ENCODE measurements around the gene GRAMD2A. TPM values are rescaled to one million over a fixed set of nuclear protein-coding genes. Genes with fewer than 3 reads are reported as not detected.
A peak's percentile ranks its signal among the peaks of the same experiment; 100 is the strongest.

The GRAMD2A gene
- total RNA-seq, 1 donor from 2014 or later = 5.5 TPM

DNA sequence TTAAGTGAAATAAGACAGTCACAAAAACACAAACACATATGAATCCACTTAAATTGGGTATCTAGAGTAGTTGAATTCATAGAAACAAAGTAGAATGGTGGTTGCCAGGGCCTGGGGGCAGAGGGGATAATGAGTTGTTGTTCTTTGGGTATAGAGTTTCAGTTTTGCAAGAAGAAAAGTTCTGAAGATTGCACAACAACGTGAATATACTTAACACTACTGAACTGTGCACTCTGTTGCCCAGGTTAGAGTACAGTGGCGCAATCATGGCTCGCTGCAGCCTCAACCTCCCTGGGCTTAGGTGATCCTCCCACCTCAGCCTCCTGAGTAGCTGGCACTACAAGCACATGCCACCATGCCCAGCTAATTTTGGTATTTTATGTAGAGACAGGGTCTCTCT, 14.9 kb downstream of the GRAMD2A start:
- TF ChIP-seq, protein P1, sequence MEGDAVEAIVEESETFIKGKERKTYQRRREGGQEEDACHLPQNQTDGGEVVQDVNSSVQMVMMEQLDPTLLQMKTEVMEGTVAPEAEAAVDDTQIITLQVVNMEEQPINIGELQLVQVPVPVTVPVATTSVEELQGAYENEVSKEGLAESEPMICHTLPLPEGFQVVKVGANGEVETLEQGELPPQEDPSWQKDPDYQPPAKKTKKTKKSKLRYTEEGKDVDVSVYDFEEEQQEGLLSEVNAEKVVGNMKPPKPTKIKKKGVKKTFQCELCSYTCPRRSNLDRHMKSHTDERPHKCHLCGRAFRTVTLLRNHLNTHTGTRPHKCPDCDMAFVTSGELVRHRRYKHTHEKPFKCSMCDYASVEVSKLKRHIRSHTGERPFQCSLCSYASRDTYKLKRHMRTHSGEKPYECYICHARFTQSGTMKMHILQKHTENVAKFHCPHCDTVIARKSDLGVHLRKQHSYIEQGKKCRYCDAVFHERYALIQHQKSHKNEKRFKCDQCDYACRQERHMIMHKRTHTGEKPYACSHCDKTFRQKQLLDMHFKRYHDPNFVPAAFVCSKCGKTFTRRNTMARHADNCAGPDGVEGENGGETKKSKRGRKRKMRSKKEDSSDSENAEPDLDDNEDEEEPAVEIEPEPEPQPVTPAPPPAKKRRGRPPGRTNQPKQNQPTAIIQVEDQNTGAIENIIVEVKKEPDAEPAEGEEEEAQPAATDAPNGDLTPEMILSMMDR (IDR thresholded peaks at IDR 0.05; ENCODE audit: insufficient read depth, low read length, severe bottlenecking) = no peak
- H3K4me3 ChIP-seq (ENCODE audit: low read depth, low read length) = no peak overlapping the region
- H3K36me3 ChIP-seq (ENCODE audit: control insufficient read depth, insufficient read depth, low read length) = no peaks in the 10 kb centered on the region
- DNase-seq (ENCODE audit: low read depth) (peak; percentile 71), FAIRE-seq (peak; percentile 85)
- H3K27me3 ChIP-seq (ENCODE audit: control insufficient read depth, insufficient read depth, low read length) = no peaks in the 10 kb centered on the region

DNA sequence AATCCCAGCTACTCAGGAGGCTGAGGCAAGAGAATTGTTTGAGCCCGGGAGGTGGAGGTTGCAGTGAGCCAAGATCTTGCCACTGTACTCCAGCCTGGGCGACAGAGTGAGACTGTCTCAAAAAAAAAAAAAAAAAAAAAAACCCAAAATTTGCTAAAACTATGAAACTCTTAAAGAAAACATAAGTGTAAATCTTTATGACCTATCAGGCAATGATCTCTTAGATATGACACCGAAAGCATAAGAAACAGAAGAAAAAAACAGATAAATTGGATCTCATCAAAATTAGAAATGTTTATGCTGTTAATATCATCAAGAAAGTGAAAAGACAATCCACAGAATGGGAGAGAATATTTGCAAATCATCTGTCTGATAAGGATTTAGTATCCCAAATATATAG, 15.3 kb downstream of the GRAMD2A start:
- TF ChIP-seq, protein P1 (IDR thresholded peaks at IDR 0.05; ENCODE audit: insufficient read depth, low read length, severe bottlenecking) = no peak
- DNase-seq (ENCODE audit: low read depth) = no peak
- Histone ChIP-seq H3K36me3 (ENCODE audit: control insufficient read depth, insufficient read depth, low read length) (no peaks in the 10 kb centered on the region), H3K27me3 (ENCODE audit: control insufficient read depth, insufficient read depth, low read length) (no peaks in the 10 kb centered on the region), H3K4me3 (ENCODE audit: low read depth, low read length) (no peak overlapping the region)
- FAIRE-seq = no peak

DNA sequence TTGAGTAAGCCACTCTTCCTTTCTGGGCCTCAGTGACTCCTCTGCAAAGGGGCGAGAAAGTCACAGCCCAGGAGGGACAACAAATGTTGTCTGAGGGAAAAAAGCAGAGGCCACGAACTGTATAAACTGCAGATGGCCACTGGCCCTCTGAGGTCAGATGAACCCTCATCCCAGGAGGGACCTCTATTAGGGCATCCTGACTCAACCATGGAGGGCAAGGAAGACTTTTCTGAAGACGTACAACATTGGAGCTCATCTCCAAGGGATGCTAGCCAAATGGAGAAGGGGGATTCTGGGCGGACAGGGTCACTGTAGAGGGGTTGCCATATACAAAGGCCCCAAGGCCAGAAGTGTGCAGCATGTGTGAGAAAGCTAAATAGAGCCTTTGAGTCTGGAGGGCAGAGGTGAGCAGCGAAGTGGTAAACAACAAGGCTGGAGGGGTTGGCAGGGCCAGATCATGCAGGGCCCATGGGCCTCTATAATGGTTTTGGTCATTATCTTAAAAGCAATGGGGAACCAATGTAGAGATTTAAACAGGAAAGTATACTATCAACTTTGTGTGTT, 16.7 kb downstream of the GRAMD2A start:
- H3K4me3 ChIP-seq (ENCODE audit: low read depth, low read length) = no peak overlapping the region
- H3K36me3 ChIP-seq (ENCODE audit: control insufficient read depth, insufficient read depth, low read length) = no peaks in the 10 kb centered on the region
- FAIRE-seq (no peak), DNase-seq (ENCODE audit: low read depth) (no peak)
- TF ChIP-seq, protein P1 (IDR thresholded peaks at IDR 0.05; ENCODE audit: insufficient read depth, low read length, severe bottlenecking) = no peak
- H3K27me3 ChIP-seq (ENCODE audit: control insufficient read depth, insufficient read depth, low read length) = no peaks in the 10 kb centered on the region

DNA sequence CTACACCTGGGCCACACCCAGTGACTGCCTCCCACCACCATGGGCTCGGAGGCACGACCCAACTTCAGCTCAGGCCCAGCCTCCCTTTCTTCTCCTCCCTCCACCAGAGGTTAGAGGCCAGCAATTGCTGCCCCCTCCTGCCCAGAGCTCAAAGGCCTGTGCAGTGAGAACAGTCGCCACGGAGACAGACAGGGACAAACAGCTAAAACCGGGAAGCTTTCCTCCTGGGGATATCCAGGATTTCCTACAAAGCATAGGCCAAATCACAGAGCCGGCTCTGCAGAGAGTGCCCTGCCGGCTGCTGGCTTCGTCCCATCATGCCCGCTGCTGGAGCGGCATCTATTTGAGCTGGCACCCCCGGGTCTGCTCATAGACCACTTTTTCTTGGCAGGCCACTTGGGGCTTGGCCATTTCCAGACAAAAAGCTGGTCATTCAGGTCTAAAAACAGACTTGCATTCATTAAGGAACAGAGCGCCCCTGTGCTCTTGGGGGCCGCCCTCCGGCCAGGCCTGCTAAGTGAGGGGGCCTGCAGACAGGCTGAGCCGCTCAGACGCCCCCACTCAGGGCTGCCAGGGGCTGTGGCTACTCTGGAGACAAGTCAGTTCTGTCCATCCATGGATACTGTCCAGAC, 17.5 kb downstream of the GRAMD2A start:
- Histone ChIP-seq H3K36me3 (ENCODE audit: control insufficient read depth, insufficient read depth, low read length) (no peaks in the 10 kb centered on the region), H3K27me3 (ENCODE audit: control insufficient read depth, insufficient read depth, low read length) (no peaks in the 10 kb centered on the region), H3K4me3 (ENCODE audit: low read depth, low read length) (no peak overlapping the region)
- FAIRE-seq (no peak), DNase-seq (ENCODE audit: low read depth) (no peak)
- TF ChIP-seq, protein P1 (IDR thresholded peaks at IDR 0.05; ENCODE audit: insufficient read depth, low read length, severe bottlenecking) = no peak

DNA sequence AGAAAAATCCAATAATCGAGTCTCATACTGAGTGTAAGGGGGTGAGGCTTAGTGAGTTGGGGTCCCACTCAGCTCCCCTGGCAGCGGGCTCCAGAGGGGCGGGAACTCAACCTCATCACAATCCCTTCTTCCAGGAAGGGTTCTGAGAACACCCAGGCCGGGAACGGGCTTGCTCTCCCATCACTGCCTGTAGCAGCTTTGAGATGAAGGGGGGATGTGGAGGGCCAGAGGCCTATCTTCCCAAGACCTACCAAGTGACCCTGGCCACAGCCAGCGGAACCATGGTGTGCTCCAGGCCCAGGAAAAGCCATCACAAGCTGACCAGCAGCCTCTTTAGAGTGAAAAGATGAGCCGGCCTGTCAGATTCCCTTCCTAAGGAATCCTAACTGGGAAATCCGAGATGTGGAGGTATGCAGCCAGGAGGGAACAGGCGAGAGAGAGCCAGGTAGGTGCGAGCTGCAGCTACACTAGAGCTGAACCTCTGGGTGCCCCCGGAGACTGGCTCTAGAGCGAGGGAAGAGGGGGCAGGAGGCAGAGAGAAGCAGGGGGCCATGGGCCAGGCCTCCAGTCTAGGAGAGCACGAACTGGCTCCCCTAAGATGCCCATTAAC, 18.5 kb downstream of the GRAMD2A start:
- TF ChIP-seq, protein P1 (IDR thresholded peaks at IDR 0.05; ENCODE audit: insufficient read depth, low read length, severe bottlenecking) = no peak
- DNase-seq (ENCODE audit: low read depth) = no peak

More for the DNA sequence above, 18.5 kb downstream of the GRAMD2A start:
- Histone ChIP-seq H3K4me3 (ENCODE audit: low read depth, low read length) (no peak overlapping the region), H3K27me3 (ENCODE audit: control insufficient read depth, insufficient read depth, low read length) (no peaks in the 10 kb centered on the region), H3K36me3 (ENCODE audit: control insufficient read depth, insufficient read depth, low read length) (no peaks in the 10 kb centered on the region)
- FAIRE-seq = no peak
